GM12878 (cell line): ENCODE results near the gene EMILIN3. TPM values are rescaled to one million over a fixed set of nuclear protein-coding genes. Genes with fewer than 3 reads are reported as not detected.

ENCODE experiments used
- ATAC-seq: fragments of 200-7000 bp; cut with Tn5 transposase; 3 replicates; pipeline ENCODE4 v1.9.1; 2020; ENCODE audit warnings: mild to moderate bottlenecking, moderate library complexity
- BruUV-seq: library from RNA; stranded (reverse); fragments of 400-500 nt; replicated peaks from 2 replicates; lab custom pipeline; 2021; lab: Mats Ljungman, UMichigan
- CTCF ChIA-PET: fragments of 300-600 bp; sonication (Branson Sonifier 250); formaldehyde crosslinking; extraction: SDS; loops from one replicate; lab custom pipeline; 2021; ENCODE audit warnings: inconsistent platforms; lab: Yijun Ruan, JAX
- POLR2A ChIA-PET: fragments of 350-600 bp; formaldehyde crosslinking; extraction: SDS; loops from one replicate; lab custom pipeline; 2021; ENCODE audit warnings: inconsistent platforms; lab: Charles Lee
- RAD21 ChIA-PET: fragments of 300-600 bp; sonication (Branson Sonifier 250); formaldehyde crosslinking; loops from one replicate; lab custom pipeline; 2023; ENCODE audit warnings: antibody characterized with exemption; ENCODE audit not compliant: unreplicated experiment; lab: Charles Lee
- SMC1A ChIA-PET: fragments of 300-600 bp; sonication (Branson Sonifier 250); formaldehyde crosslinking; loops from one replicate; lab custom pipeline; 2023; ENCODE audit not compliant: unreplicated experiment, uncharacterized antibody; lab: Charles Lee
- DNase-seq: peaks from one replicate; pipeline ENCODE4 v3.0.0-alpha.2; 2011; ENCODE audit warnings: low read depth, low spot score
- FAIRE-seq: peaks from 3 replicates; lab custom pipeline; 2011; peaks lifted over from hg19 to GRCh38; lab: Jason Lieb, UNC
- H2AFZ ChIP-seq: 2 replicates; pipeline ENCODE4 v1.6.0; 2011; ENCODE audit warnings: low read depth, low read length, control low read depth; ENCODE audit not compliant: control insufficient read depth
- H3K27ac ChIP-seq: 2 replicates; pipeline ENCODE4 v1.5.1; 2011; ENCODE audit warnings: control low read depth; ENCODE audit not compliant: control insufficient read depth, insufficient read depth
- H3K27me3 ChIP-seq, 2 experiments: replicated peaks in 1 of 2; 2 replicates each; pipeline versions ENCODE4 v1.6.0 to v1.6.1; 2011; ENCODE audit warnings: low read length in 1 of 2; ENCODE audit not compliant: control insufficient read depth in 2 of 2, insufficient read depth in 2 of 2
- H3K36me3 ChIP-seq, 2 experiments: 2 replicates each; pipeline ENCODE4 v1.5.1; 2011; ENCODE audit warnings: low read length in 1 of 2; ENCODE audit not compliant: control insufficient read depth in 2 of 2, insufficient read depth in 2 of 2
- H3K4me1 ChIP-seq: 2 replicates; pipeline ENCODE4 v1.6.1; 2011; ENCODE audit warnings: mild to moderate bottlenecking, low read length, moderate library complexity, mixed read lengths; ENCODE audit not compliant: control insufficient read depth, insufficient read depth
- H3K4me2 ChIP-seq: 2 replicates; pipeline ENCODE4 v1.6.0; 2011; ENCODE audit warnings: control low read depth; ENCODE audit not compliant: control insufficient read depth, insufficient read depth
- H3K4me3 ChIP-seq: fragments of 200-600 bp; sonication (generic); 2 replicates; pipeline ENCODE4 v1.5.1; 2016
- H3K79me2 ChIP-seq: 2 replicates; pipeline ENCODE4 v1.6.0; 2011; ENCODE audit warnings: low read length; ENCODE audit not compliant: control insufficient read depth, insufficient read depth
- H3K9ac ChIP-seq: 2 replicates; pipeline ENCODE4 v1.8.0; 2011; ENCODE audit warnings: low read length, control low read depth, mixed read lengths; ENCODE audit not compliant: control insufficient read depth, insufficient read depth
- H3K9me3 ChIP-seq: replicated peaks from 3 replicates; pipeline ENCODE4 v1.5.1; 2011; ENCODE audit warnings: mild to moderate bottlenecking, low read length; ENCODE audit not compliant: control insufficient read depth, insufficient read depth
- H4K20me1 ChIP-seq: 2 replicates; pipeline ENCODE4 v1.6.0; 2011; ENCODE audit not compliant: control insufficient read depth, insufficient read depth
- CEBPB ChIP-seq, 2 experiments: fragments of 150-350 bp in 1 of 2; IDR thresholded peaks; 2 replicates each; pipeline ENCODE4 v1.6.1; 2012 to 2014; ENCODE audit warnings: low read depth in 2 of 2, low read length in 2 of 2, borderline replicate concordance in 1 of 2, inconsistent platforms in 1 of 2
- CHD4 ChIP-seq: fragments of 200-600 bp; sonication (generic); IDR thresholded peaks from 2 replicates; pipeline ENCODE4 v1.6.1; 2016; ENCODE audit warnings: mild to moderate bottlenecking
- HDAC2 ChIP-seq: fragments of 200-600 bp; sonication (generic); IDR thresholded peaks from 2 replicates; pipeline ENCODE4 v1.6.1; 2017
- IKZF2 ChIP-seq, 2 experiments: fragments of 450-650 bp; IDR thresholded peaks; 2 replicates each; pipeline ENCODE4 v1.6.1; 2017; ENCODE audit warnings: mild to moderate bottlenecking in 2 of 2, moderate library complexity in 2 of 2
- MEF2A ChIP-seq: IDR thresholded peaks from 2 replicates; pipeline ENCODE4 v1.6.1; 2011; ENCODE audit warnings: low read depth, mild to moderate bottlenecking, low read length, moderate library complexity; ENCODE audit not compliant: insufficient read depth
- MTA3 ChIP-seq: IDR thresholded peaks from 2 replicates; pipeline ENCODE4 v1.6.1; 2012; ENCODE audit warnings: low read length, inconsistent platforms, borderline replicate concordance
- POU2F2 ChIP-seq: IDR thresholded peaks from 3 replicates; pipeline ENCODE4 v1.6.1; 2011; ENCODE audit warnings: low read depth, mild to moderate bottlenecking, low read length, borderline replicate concordance
- SMAD1 ChIP-seq: fragments of 450-650 bp; IDR thresholded peaks from 2 replicates; pipeline ENCODE4 v1.6.1; 2018; ENCODE audit warnings: mild to moderate bottlenecking, low read depth; ENCODE audit not compliant: partially characterized antibody
- SRF ChIP-seq, 2 experiments: IDR thresholded peaks; 2 replicates each; pipeline ENCODE4 v1.6.1; 2011; ENCODE audit warnings: low read depth in 2 of 2, low read length in 2 of 2, mild to moderate bottlenecking in 1 of 2, moderate library complexity in 1 of 2
- SUPT20H ChIP-seq: IDR thresholded peaks from 2 replicates; pipeline ENCODE4 v1.6.1; 2011; ENCODE audit warnings: low read depth, mild to moderate bottlenecking, low read length, moderate library complexity, borderline replicate concordance; ENCODE audit not compliant: control insufficient read depth
- YY1 ChIP-seq: IDR thresholded peaks from 2 replicates; pipeline ENCODE4 v1.6.1; 2011; ENCODE audit warnings: low read depth, mild to moderate bottlenecking, low read length
- WGBS: methylation state at CpG from one replicate; pipeline ENCODE4 v1.1.6; 2016; ENCODE audit warnings: low lambda C conversion rate; ENCODE audit not compliant: insufficient replicate concordance, insufficient coverage; ENCODE audit errors: missing lambda C conversion rate; 5-methylcytosine and 5-hydroxymethylcytosine counted together
- in situ Hi-C: fragments of 300-500 bp; cut with MboI; formaldehyde crosslinking; loops from 9 replicates; pipeline ENCODE4 v1.14.3; 2018; ENCODE audit warnings: mixed read lengths
- intact Hi-C: fragments of 100-400 bp; cut with micrococcal nuclease; formaldehyde crosslinking; loops from one replicate; pipeline ENCODE4 v1.14.2; 2022; ENCODE audit not compliant: unreplicated experiment
- polyA plus RNA-seq, 11 experiments: library from polyadenylated mRNA; depleted of rRNA in 4 of 11; unstranded in 6 of 11; stranded (reverse) in 5 of 11; fragments of >200 nt; fragmentation: Nextera tagmentation in 4 of 11; fragmentation: Illumina TruSeq in 1 of 11; extraction: Ambion mirVana in 4 of 11; extraction: Trizol in 1 of 11; gene quantifications; 1 replicate in 1 of 11; 2 replicates in 10 of 11; pipeline versions ENCODE4 v1.2.1 to v1.2.3, GENCODE V29; 2011 to 2016; ENCODE audit warnings: inconsistent platforms in 2 of 11, missing spikeins in 2 of 11, low read depth in 1 of 11
- total RNA-seq, 4 experiments: library from RNA; depleted of rRNA in 3 of 4; stranded (reverse); fragments of >200 nt in 3 of 4; fragmentation: Illumina TruSeq in 1 of 4; extraction: Trizol in 1 of 4; gene quantifications; 2 replicates each; pipeline versions ENCODE4 v1.2.1 to v1.2.3, GENCODE V29; 2013 to 2021

Gene EMILIN3
- total and polyA plus RNA-seq, 10 of the 15 experiments (the other 5 are each of a cell fraction or from before 2014, with no cell fraction given) = not detected

DNA sequence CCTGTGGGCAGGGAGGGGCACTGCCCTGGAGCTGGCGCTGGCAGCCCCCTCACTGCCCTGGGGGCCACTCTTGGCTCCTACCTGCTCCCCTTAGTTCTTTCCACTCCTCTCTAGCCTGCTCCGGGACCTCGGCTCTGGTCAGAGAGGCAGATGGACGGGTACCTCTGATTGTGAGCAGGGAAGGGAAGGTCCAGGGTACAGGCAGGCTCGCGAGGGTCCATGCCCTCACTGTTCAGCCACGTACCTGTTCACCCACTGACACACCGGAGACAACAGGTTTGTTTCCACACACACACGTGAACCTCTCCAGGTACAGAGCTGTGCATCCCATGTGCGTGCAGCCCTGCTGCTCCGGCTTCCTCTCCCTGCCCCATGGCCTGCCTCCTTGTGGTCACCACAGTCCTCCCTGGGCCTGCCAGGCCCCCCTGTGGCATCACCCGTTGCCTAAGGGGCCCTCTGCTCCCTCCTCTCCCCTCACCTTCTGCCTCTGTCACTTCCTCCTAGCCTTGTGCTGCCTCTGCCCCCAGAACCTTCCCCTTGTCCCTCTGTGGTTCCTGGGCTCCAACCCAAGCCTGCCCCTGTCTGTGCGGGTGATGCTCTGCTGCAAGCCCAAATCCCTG lies 2.3 kb downstream of the EMILIN3 start (continued):
- no peak for TF ChIP-seq YY1
- TF ChIP-seq SRF (IDR thresholded peaks at IDR 0.05; ENCODE audit: low read depth in 2 of 2, low read length in 2 of 2) = no peak
- TF ChIP-seq CEBPB (IDR thresholded peaks at IDR 0.05; ENCODE audit: borderline replicate concordance in 1 of 2, low read depth in 2 of 2, low read length in 2 of 2) = no peak
- no peak for TF ChIP-seq HDAC2
- no peak for TF ChIP-seq SMAD1
- no peak for TF ChIP-seq IKZF2 (IDR thresholded peaks at IDR 0.05)
- TF ChIP-seq, all 136 proteins: peak for 0

- RAD21 ChIA-PET = no interaction called here
- FAIRE-seq (no peak), ATAC-seq (no peak), DNase-seq (no peak)
- Histone ChIP-seq H3K4me1 (no peaks in the 10 kb centered on the region), H3K4me3 (no peak overlapping the region), H4K20me1 (no peaks in the 10 kb centered on the region), H3K9me3 (no peaks in the 10 kb centered on the region), H3K27me3 (peaks cover 0 to 15% of the 10 kb centered on the region in 2 experiments), H3K79me2 (no peaks in the 10 kb centered on the region), H2AFZ (no peak overlapping the region), H3K9ac (no peak overlapping the region), H3K36me3 (no peaks in the 10 kb centered on the region), H3K27ac (no peak overlapping the region), H3K4me2 (no peak overlapping the region)
- CTCF ChIA-PET = no interaction called here
- BruUV-seq = no TSS peak
- SMC1A ChIA-PET = no interaction called here
- in situ Hi-C loops (no loop called here), intact Hi-C loops (no loop called here)
- POLR2A ChIA-PET = interaction anchor here (0.7 kb wide), 1 partner anchor 96 kb away, joined by 4 read pairs; no protein-coding TSS in a partner anchor
- TF ChIP-seq POU2F2 (no peak), MEF2A (no peak), MTA3 (no peak), CHD4 (no peak), SUPT20H (no peak)
- WGBS = 67% methylated on average over 7 of the region's 7 CpGs
Observed at GRCh38 chr20:41363601-41364000, 3.0 kb downstream of the EMILIN3 start.
